UCSD-AML1 (cell line): Measurements from ENCODE around the gene PSMD5.

Experiments used
- DNase-seq: peaks from one replicate; lab custom pipeline; 2025; ENCODE audit not compliant: unreplicated experiment; lab: John Stamatoyannopoulos, UW

Gene PSMD5

DNA sequence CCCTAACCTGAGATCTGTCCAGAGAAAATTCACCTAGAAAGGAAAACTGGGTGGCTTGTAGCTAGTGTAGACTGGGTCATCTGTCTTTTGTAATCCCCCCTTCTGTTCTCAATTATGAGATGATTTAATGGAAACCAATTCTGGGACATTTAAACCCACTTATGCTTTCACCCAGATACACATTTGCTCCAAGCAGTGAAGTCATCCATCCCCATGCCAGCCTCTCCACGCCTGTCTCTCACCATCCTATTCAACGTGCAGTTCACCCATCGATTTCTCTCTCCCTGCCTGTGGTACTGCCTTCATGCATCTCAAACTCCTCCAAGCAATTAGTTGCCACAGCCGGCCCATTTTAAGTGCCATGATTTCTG is 32.5 kb upstream of the PSMD5 start:
- no peak for DNase-seq

DNA sequence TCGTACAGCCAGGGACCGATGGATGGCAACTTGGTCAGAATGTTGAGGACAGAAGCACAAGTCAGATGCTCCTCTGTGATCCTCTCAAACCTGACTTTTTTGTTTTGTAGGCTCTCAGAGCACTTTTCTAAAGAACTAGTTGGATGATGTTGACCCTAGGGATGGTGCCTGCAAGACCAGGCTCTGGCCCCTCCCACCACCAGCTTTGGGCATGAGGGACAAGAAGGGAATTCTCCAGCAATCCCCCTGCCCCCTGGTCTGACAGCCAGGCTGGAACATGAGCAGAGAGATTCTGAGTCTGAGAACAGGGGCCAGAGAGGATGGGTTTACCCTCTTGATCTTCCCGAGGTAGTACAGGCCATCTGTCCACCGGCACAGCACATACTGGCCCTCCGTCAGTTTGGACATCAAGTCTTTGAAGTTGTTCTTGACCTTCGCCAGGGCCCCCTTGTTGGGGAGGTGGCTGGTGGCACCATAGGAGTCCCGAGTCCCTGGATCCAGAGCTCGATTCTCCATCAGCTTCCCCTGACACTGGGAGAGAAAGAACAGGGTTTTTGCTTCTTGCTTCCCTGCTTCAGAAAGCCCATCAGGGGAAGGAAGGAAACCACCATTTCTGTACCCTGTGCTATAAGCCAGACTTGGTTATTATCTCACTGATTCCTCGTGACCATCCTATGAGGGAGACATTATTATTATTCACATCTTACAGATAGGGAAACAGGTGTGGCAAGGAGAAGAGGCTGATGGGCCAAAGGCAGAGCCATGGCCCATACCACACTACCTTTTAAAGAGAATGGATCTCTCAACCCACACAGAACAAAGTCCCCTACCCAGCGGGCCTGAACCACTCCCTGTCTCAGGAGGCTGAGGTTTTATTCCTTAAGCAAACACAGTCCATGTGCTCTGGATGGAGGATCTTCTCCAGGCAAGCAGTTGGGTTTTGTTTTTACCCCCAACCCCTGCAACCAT is 31.8 kb upstream of the PSMD5 start:
- DNase-seq: no peak

DNA sequence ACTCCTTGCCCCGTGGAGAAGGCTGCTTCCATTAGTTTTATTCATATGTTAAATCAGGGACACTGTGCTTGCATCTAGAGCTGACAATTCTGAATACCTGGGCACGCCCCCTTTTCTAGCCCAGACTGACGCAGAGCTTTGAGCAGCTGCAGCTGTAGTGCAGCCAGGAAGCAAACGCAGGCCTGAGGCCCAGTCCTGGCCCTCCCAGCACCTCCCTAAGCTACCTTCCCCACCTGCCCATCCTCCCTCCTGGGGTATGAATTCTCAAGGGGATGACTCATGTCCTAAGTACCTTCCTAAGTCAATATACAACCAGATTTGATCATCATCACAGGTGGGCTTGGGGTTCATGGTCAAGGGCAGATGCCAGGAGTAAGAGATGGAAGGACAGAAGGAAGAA is 30.8 kb upstream of the PSMD5 start:
- DNase-seq: no peak

DNA sequence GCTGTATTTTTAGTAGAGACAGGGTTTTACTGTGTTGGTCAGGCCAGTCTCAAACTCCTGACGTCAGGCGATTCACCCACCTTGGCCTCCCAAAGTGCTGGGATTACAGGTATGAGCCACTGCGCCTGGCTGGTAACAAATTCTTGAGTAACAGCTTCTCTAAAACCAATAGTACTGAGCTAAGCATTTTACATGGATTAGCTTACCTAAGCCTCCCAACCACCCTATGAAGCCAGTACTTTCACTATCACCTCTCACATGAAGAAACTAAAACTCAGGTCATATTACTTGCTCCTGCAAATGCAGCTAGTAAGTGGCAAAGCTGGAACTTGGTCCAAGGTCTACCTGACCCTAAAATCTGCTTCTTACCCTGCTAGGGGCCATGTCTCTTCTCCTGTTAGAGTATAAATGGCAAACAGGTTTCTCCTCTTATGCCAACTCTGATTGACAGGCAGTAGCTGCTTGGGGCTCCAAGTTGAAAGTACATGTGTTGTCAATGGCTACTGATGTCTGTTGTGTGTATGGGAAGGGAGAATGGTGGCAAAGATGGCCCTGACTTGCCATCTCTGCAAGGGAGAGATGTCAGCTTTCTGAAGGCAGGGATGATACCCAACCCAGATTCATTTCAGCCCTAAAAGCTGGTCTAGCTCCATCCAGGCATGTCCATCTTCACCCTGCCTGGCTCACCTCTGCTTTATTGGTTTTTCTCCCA is 30.2 kb upstream of the PSMD5 start:
- DNase-seq: no peak

DNA sequence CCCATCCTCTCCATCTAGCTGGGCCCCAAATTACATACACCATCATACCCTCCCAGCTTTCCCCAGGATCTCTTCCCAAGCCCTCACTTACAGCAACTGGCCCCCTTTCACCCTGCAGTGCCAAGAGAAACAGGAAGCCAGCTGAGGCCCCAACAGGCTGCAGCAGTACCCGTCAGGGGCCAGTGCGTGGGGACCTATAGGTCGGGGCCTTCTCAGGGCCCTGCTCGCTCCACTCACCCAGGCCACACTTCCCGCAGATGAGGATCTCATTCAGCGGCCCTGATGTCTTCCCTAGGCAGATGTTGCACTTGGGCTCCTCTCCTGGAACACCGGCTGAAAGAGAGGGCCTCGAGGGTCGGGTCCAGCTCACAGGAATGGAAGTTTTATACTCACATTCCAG is 27.5 kb upstream of the PSMD5 start:
- no peak for DNase-seq

DNA sequence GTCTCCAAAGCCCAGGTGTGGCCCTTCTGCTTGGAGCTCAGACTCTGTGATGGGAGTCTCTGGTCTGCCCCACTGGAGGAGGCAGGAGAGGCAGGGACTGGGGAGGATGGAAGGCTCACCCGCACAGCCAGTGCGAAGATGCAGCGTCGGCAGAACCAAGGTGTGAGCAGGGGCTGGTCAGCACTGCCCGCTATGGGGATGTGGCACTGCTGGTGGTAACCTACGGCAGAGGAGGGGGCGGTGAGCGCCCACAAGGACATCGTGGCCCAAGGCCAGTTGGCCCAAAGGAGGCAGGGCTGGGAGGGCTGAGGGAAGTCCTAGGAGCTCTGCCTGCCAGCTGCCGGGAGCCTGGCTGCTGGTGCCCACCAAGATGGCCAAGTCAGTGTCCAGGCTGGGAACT is 27.0 kb upstream of the PSMD5 start:
- DNase-seq: no peak

DNA sequence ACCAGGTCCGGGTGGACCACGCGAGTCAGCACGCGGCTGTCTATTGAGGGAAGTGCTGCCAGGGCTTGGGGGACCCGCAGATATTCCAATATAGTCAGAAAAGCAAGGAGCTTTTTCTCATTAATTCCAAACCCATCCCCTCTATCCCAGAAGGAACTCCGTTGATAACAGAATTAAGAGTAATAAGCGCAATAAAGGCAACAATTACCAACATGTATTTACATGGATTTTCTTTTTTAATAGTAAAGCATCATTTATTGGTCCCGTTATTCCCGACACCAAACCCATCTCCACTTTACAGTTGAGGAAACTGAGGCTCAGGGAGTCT is 26.6 kb upstream of the PSMD5 start:
- no peak for DNase-seq

DNA sequence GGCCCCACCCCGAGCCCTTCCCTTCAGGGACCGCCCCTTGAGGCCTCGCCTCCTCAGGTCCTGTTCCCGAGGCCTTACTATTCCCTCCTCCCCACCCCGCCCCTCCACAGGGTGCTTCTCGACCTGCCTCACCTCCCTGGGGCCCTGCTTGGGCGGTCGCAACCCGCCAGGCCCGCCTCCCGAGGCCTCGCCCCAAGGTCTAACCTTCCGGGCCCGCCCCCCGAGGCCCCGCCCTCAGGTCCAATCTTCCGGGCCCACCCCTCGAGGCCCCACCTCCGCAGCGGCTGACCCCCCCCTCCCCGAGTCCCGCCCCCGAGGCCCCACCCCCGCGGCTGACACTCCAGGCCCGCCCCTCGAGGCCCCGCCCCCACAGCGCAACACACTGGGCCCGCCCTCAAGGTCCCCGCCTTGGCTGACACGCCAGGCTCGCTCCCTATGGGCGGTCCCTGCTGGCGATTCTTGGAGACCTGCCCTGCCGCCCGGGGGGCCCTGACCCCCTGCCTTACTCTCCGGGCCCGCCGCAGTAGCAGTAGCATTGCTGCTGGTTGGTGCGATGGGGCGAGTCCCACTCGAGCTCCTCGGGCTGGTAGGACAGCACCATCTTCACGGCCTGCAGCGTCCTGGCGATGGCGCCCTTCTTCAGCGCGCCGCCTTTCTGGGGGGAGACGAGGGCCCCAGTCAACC is 26.1 kb upstream of the PSMD5 start:
- peak; percentile 88 for DNase-seq

DNA sequence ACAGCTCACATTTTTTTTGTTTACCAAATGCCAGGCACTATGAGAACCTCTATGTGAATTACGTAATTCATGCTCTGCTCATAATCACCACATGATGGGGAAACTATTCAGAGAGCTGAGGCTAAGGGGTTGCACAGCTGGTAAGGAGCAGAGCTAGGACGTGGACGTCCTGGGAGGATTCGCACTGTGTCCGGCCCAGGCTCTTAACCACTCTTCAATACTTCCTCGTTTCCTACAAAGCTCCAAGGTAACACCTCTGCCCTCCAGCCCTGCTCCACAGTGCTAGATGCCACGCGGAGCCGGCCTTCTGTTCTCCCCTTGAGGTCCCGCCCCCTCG is 25.6 kb upstream of the PSMD5 start:
- no peak for DNase-seq

DNA sequence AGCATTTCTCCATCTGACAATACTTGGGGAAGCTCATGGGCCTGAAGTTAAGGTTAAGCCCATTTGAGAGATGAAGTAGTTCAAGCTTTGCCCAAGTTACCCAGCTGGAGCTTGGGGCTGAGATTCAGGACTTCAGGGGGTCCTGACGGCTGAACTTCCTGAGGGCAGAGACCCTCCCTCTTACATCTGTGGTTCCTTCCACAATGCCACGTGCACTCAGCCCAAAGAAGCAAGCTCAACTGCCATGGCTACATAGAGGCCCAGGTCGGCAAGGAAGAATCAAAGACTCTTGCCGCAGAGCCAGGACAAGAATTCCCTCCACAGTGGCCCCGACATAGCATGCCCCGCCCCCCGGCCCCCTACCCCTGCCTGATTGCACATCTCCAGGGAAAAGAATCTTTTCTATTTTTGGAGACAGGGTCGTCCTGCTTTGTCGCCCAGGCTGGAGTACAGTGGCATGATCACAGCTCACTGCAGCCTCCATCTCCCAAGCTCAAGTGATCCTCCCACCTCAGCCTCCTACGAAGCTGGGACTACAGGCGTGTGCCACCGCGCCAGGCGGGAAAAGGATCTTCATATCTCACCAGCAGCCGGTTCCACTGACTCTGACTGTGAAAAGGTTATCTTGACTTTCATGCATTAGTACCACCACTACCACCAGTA is 25.1 kb upstream of the PSMD5 start:
- DNase-seq: no peak

DNA sequence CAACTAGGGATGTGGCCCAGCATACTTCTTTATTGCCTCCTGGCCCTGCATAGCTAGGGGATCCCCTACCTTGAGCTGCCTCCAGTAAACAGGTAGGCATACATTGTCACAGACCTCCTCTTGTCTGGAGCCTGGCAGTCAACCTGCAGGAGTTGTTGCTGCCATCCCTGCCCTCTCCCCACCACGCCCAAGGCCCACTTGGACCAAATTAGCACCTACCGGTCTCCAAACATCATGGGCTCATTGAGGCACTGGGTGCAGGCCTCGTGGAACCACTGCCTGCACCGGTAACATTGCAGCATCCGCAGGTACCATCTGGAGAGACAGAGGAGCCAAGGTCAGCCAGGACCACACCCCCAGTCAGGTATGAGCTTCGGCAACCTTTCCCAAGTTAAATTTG is 23.9 kb upstream of the PSMD5 start:
- no peak for DNase-seq

DNA sequence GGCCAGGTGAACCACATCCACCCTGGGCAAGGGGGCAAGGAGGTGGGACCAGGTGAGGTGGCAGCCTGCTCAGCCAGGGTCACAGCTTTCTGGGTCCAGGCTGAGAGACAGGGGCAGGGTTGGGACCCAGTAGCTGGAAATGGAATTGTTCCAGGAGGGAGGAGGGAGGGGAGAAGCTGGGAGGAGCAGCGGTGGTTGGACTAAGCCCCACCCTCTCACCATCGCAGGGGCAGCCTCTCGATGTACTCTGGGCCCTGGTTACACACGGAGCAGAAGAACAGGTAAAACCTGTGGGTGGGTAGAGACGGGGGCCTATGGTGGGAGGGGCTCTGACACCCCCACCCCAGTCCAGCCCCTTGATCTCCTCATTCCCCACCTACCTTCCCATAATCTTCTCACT is 23.1 kb upstream of the PSMD5 start:
- no peak for DNase-seq

DNA sequence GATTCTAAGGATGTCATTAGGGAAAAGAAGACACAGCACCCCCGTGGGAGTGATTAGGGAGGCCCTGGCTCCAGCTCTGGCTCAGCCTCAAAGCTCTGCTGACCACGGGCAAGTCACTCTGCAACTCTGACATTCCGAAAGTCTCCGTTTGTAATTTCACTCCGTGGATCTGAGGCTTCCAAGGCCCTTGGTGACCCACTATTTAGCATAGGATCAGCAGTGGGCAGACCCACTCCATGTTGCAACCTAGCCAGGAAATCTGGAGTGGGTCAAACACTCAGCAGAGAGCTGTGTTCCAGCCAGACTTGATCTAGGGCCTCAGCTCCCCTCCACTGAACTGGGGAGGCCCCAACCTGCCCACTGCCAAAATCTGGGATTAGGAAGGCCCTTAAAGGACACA is 22.5 kb upstream of the PSMD5 start:
- DNase-seq: no peak

DNA sequence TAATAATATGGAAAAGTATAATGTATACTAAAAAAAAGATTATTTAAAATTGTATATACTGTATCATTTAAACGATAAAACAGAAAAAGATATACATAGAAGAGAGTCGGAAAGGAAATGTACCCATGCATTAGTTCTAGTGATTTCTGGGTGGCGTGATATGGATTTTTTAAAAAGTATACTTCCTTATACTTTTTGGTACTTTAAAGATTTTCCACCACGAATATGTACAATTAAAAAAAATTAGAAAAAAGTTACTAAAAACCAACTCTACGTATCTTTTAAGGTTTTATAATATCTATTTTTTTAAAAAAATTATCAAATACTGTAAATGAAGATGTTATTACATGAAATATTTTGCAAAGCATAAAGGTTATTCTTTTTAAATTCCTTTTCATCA is 22.0 kb upstream of the PSMD5 start:
- DNase-seq: no peak

DNA sequence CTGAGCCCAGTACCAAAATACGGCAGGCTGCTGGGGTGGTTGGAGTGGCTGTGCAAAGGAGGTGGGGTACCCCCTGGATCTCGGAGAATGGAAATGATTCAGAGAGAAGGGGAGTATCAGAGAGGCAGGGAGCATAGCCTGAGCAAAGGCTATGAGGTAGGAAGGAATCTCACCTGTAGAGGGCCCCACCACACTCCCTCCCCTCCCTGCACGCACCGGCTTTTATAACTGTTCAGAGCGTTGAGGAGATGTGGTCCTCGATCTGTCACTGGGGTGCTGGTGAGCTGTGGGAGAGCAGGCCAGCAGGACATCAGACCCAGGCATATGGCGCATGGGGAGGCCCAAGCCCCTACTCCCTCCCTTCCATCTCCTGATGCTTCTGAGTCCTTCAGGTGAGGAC is 21.1 kb upstream of the PSMD5 start:
- DNase-seq: no peak

DNA sequence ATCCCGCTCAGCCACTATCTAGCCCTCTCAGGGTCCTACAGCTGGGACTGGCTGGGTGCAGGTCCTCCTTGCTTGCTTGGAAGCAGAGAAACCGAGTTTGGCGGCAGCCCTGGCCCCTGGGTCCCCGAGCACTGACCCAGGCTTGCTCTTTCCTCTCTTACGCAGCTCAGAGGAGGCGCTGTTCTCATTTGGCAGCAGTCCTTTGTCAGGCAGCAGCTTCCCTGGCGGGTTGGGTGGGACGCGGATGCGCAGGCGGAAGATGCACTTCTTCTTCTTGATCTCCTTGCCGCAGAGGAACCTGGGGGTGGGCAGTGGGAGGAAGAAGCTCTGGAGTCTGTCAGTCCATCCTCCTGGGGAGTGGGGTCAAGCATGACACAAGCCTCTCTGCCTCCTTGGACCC is 19.7 kb upstream of the PSMD5 start:
- DNase-seq: no peak

DNA sequence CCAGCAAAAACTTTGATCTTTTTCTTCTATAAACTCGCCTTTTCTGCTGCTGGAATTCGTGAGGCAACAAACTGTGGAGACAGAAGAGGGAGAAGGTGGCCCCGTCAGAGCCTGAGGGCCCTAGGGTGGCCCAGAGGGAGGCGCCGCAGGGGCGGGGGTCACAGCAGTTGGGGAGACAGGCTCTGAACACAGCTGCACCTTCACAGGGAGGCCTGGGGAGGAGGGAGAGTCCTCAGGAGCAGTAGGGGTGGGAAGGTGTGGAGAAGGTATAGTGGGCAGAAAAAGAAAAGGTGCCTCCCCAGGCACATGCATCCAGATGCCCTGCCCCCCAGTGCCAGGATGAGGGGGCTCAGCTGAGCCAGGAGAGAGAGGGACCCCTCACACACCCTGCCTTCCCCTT is 19.2 kb upstream of the PSMD5 start:
- DNase-seq: no peak

DNA sequence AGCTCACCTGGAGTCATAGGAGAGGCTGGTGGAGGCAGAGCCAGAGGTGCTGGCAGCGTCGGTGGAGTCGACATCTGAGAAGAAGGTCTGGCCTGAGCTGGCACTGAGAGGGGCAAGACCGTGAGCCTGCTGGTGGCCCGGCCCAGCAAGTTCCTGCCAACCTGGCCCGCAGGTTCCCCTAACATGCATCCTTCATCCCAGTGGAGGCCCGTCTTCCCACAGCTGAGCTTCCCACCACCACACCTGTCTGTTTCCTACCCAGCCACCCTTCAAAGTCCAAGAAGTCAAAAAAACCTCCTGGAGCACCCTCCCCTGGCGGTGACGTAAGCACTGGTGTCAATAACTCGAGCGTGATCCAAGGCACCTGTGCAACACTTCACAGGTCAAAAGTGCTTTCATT is 17.4 kb upstream of the PSMD5 start:
- no peak for DNase-seq

DNA sequence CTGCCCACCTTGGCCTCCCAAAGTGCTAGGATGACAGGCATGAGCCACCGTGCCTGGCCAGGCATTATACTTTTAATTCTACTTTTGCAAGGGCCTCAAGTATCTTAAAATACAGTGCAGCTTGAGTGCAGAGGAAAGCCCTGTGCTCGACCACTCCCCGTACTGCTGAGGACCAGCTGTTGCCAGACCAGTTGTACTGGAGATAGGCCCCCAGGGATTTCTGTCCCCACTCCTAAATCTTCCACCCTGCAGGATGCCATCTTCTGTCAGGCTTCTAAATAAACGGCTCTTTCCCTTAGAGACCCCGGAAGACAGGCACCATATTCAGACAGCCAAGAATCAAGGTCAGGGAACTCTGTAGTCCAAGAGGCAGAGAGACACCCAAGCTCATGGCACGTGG is 16.6 kb upstream of the PSMD5 start:
- no peak for DNase-seq

DNA sequence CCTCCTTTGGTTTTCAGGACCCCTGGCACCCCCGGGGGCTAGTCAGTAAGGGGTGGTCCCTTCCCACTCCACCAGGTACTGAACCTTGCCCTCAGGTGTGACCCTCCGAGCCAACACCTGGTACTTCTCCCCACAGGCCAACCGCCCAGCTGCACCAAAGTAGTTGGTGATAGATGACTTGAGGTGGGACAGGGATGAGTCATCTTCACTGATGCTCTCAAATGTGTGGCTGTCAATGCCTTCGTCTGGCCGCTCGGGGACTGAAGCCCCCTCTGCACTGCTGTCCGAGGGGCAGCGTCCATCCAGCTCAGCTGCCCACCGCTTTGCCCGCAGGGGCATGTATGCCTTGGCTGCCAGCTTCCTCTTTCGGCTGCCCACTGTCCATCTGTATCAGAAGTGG is 15.2 kb upstream of the PSMD5 start:
- DNase-seq: no peak

DNA sequence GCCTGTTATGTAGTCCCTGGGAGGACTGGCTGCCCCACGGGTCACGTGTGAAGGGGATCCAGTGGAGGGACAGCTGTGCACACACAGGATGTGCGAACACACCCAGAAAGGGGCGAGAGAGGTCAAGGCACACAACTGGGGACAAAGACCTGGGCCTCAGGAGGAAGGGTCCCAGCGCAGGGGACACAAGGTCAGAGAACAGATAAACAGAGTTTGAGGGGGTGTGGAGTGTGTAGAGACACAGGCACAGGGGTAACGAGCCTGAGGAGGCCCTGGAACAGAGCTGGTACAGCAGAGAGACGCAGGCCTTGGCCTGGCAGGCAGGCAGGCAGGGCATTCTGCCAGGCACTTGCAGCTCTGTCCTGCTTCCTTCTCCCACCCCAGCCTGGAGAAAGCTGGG is 14.8 kb upstream of the PSMD5 start:
- DNase-seq: no peak

DNA sequence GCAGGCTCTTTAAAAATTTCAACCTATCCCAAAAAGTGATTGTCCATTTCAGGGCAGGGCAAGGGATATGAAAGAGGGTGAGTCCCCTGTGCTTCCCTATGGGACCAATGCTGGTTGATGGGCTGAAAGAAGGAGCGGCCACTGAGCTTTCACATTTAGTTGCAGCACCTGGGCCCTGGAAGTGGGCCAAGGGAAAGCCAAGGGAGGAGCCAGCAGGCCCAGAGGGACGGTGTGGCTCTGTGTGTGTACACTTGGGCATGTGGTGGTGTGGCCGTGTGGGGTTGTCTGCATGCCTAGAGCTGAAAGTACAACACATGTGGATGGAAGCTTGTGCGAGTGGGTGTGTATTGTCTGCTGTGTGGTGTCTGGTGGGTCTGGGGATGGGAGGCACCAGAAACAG is 14.0 kb upstream of the PSMD5 start:
- DNase-seq: no peak
